SU-DHL-6 (cell line): Measurements from ENCODE around the gene ZC3H18.

Experiments
- H2AFZ ChIP-seq: fragments of 200-600 bp; sonication (generic); 2 replicates; pipeline ENCODE4 v1.6.1; 2014; ENCODE audit warnings: low read depth, mild to moderate bottlenecking, moderate library complexity, mixed read lengths, antibody characterized with exemption, low read length; ENCODE audit not compliant: severe bottlenecking
- H3F3A ChIP-seq: fragments of 200-600 bp; shearing (Covaris generic); 2 replicates; pipeline ENCODE4 v1.6.0; 2016; ENCODE audit warnings: antibody characterized with exemption, mild to moderate bottlenecking; ENCODE audit not compliant: insufficient read depth
- H3K27ac ChIP-seq: fragments of 200-600 bp; sonication (generic); 2 replicates; pipeline ENCODE4 v1.5.1; 2016; ENCODE audit warnings: low read depth, mild to moderate bottlenecking, low read length, moderate library complexity, mixed read lengths
- H3K27me3 ChIP-seq: fragments of 200-600 bp; sonication (generic), shearing (Covaris generic); 2 replicates; pipeline ENCODE4 v1.6.0; 2014; ENCODE audit warnings: mild to moderate bottlenecking, low read length
- H3K36me3 ChIP-seq: fragments of 200-600 bp; sonication (generic); 2 replicates; pipeline ENCODE4 v1.6.1; 2014; ENCODE audit warnings: mild to moderate bottlenecking, low read length, mixed read lengths
- H3K4me2 ChIP-seq: fragments of 300-600, 200-600 bp; shearing (Covaris generic), sonication (generic); 2 replicates; pipeline ENCODE4 v1.6.0; 2014; ENCODE audit warnings: low read length, low read depth, mild to moderate bottlenecking; ENCODE audit not compliant: poor library complexity, severe bottlenecking
- H3K4me3 ChIP-seq: fragments of 200-600 bp; sonication (generic); 2 replicates; pipeline ENCODE4 v1.5.1; 2014; ENCODE audit warnings: antibody characterized with exemption, low read length, mild to moderate bottlenecking, mixed read lengths; ENCODE audit not compliant: insufficient read depth, poor library complexity, severe bottlenecking
- H3K79me2 ChIP-seq: fragments of 200-600 bp; sonication (generic); 2 replicates; pipeline ENCODE4 v1.6.1; 2014; ENCODE audit warnings: mild to moderate bottlenecking, low read length, moderate library complexity; ENCODE audit not compliant: insufficient read depth
- H3K9ac ChIP-seq: fragments of 200-600 bp; sonication (generic); 2 replicates; pipeline ENCODE4 v1.7.0; 2014; ENCODE audit warnings: mild to moderate bottlenecking, low read length
- H3K9me2 ChIP-seq: fragments of 200-600 bp; sonication (generic); replicated peaks from 2 replicates; pipeline ENCODE4 v1.6.1; 2014; ENCODE audit warnings: low read length; ENCODE audit not compliant: insufficient read depth
- H3K9me3 ChIP-seq: fragments of 200-600 bp; sonication (generic); 2 replicates; pipeline ENCODE4 v1.6.1; 2014; ENCODE audit warnings: low read length, mixed read lengths; ENCODE audit not compliant: insufficient read depth
- H4K20me1 ChIP-seq: fragments of 200-600 bp; sonication (generic); 2 replicates; pipeline ENCODE4 v1.6.1; 2014; ENCODE audit warnings: low read depth, mild to moderate bottlenecking, antibody characterized with exemption, low read length, moderate library complexity, mixed read lengths
- EZH2phosphoT487 ChIP-seq: fragments of 200-600 bp; sonication (generic), shearing (Covaris generic); conservative IDR thresholded peaks from 2 replicates; pipeline ENCODE4 v1.6.1; 2018; ENCODE audit warnings: mild to moderate bottlenecking, antibody characterized with exemption, low read length, moderate library complexity, mixed read lengths
- TF ChIP-seq, protein P1 (sequence below): fragments of 200-600 bp; sonication (generic); IDR thresholded peaks from one replicate; pipeline ENCODE4 v1.5.1; 2017; ENCODE audit warnings: antibody characterized with exemption, mild to moderate bottlenecking, low read length, moderate library complexity; ENCODE audit not compliant: insufficient read depth, poor library complexity, severe bottlenecking

Gene ZC3H18

DNA sequence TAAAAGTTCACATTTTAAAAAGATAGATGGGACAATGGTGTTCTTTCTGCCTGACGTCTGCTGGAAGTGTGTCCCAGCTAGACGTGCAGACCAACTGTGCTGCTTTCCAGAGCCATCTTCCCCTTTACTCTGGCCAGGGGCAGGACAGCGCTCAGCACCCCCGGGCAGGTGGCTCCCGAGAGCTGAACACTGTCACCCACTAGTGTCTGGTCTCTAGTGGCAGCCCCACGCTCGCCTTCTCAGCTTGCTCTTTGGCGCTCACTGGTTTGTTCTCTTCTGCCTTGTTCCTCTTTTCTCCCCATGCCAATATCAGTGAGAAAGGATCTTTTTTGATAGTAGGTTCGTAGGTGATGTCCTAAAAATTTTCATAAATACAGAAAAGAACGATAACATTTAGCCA is 25.7 kb downstream of the ZC3H18 start:
- H3K79me2 ChIP-seq: peaks cover 14% of the 10 kb centered on the region
- no peaks in the 10 kb centered on the region for H3K27me3 ChIP-seq
- H3K4me3 ChIP-seq: no peak overlapping the region
- no peaks in the 10 kb centered on the region for H3F3A ChIP-seq
- no peak overlapping the region for H2AFZ ChIP-seq
- TF ChIP-seq, protein P1, sequence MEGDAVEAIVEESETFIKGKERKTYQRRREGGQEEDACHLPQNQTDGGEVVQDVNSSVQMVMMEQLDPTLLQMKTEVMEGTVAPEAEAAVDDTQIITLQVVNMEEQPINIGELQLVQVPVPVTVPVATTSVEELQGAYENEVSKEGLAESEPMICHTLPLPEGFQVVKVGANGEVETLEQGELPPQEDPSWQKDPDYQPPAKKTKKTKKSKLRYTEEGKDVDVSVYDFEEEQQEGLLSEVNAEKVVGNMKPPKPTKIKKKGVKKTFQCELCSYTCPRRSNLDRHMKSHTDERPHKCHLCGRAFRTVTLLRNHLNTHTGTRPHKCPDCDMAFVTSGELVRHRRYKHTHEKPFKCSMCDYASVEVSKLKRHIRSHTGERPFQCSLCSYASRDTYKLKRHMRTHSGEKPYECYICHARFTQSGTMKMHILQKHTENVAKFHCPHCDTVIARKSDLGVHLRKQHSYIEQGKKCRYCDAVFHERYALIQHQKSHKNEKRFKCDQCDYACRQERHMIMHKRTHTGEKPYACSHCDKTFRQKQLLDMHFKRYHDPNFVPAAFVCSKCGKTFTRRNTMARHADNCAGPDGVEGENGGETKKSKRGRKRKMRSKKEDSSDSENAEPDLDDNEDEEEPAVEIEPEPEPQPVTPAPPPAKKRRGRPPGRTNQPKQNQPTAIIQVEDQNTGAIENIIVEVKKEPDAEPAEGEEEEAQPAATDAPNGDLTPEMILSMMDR: no peak
- TF ChIP-seq EZH2phosphoT487: no peak
- no peaks in the 10 kb centered on the region for H3K9me3 ChIP-seq
- H3K4me2 ChIP-seq: no peak overlapping the region
- no peaks in the 10 kb centered on the region for H4K20me1 ChIP-seq
- H3K9me2 ChIP-seq: no peaks in the 10 kb centered on the region
- H3K9ac ChIP-seq: no peak overlapping the region
- no peaks in the 10 kb centered on the region for H3K36me3 ChIP-seq
- no peak overlapping the region for H3K27ac ChIP-seq

- Histone ChIP-seq H3K4me3 (no peak overlapping the region), H3K9me3 (no peaks in the 10 kb centered on the region), H3K27me3 (no peaks in the 10 kb centered on the region), H3K79me2 (peaks cover 14% of the 10 kb centered on the region), H3F3A (no peaks in the 10 kb centered on the region), H3K27ac (no peak overlapping the region), H4K20me1 (no peaks in the 10 kb centered on the region), H3K36me3 (no peaks in the 10 kb centered on the region), H3K9ac (no peak overlapping the region), H3K4me2 (no peak overlapping the region), H2AFZ (no peak overlapping the region), H3K9me2 (no peaks in the 10 kb centered on the region)
- TF ChIP-seq, protein P1: no peak
- no peak for TF ChIP-seq EZH2phosphoT487
Observed at GRCh38 chr16:88596483-88596882, 26.3 kb downstream of the ZC3H18 start.

DNA sequence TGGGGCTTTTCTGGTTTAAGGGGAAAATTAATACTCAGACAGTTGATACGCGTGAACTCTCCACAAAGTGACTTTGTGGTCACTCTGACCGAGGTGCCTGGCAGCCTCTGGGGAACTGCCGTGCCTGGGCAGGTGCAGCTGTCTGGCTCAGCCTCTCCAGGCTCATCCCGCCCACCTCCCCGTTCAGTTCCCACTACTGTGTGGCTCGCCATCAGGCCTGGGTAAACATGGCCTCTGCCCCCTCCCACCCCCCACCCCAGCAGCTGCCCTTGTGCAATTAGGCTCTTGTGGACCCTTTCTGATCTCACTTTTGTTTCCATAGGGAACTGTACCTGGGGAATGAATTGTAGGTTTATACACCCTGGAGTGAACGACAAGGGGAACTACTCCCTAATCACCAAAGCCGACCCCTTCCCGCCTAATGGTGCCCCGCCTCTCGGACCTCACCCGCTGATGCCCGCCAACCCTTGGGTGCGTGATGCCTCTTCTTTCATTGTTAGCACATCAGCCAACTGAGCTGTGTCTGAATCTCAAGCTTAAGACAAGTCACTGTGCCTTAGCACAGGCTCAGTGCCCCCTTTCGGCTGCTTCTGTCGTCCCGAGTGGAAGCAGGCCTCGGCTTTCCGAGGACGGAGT is 27.8 kb downstream of the ZC3H18 start:
- no peaks in the 10 kb centered on the region for H3K27me3 ChIP-seq
- TF ChIP-seq, protein P1: no peak
- no peak for TF ChIP-seq EZH2phosphoT487
- H3K4me2 ChIP-seq: no peak overlapping the region
- H3F3A ChIP-seq: no peaks in the 10 kb centered on the region
- no peak overlapping the region for H3K4me3 ChIP-seq
- no peak overlapping the region for H3K9ac ChIP-seq
- H4K20me1 ChIP-seq: no peaks in the 10 kb centered on the region
- no peaks in the 10 kb centered on the region for H3K9me2 ChIP-seq
- peaks cover 14% of the 10 kb centered on the region for H3K79me2 ChIP-seq
- H3K9me3 ChIP-seq: no peaks in the 10 kb centered on the region
- H3K27ac ChIP-seq: no peak overlapping the region
- H2AFZ ChIP-seq: no peak overlapping the region
- no peaks in the 10 kb centered on the region for H3K36me3 ChIP-seq
